ENCODE data around the gene ARMH1. TPM values are rescaled to one million over a fixed set of nuclear protein-coding genes. Genes with fewer than 3 reads are reported as not detected.

The ARMH1 gene
- total RNA-seq, 1 donor from 2014 or later: 0.52 TPM

- no peak overlapping the region for H3K27ac ChIP-seq (ENCODE audit: low read depth, low read length)
- no peaks in the 10 kb centered on the region for H3K27me3 ChIP-seq (ENCODE audit: control insufficient read depth in 3 of 3, insufficient read depth in 3 of 3, low read length in 3 of 3)
- peaks cover 23 to 46% (median 26%) of the 10 kb centered on the region in 3 donors for H3K4me1 ChIP-seq (ENCODE audit: control insufficient read depth in 3 of 3, insufficient read depth in 3 of 3, low read length in 3 of 3)
- H3K9ac ChIP-seq (ENCODE audit: low read depth in 1 of 3, low read length in 3 of 3): no peak overlapping the region
- no peaks in the 10 kb centered on the region for H3K36me3 ChIP-seq (ENCODE audit: control insufficient read depth in 3 of 3, insufficient read depth in 3 of 3, low read length in 3 of 3)
- H3K9me3 ChIP-seq (ENCODE audit: control insufficient read depth in 3 of 3, low read length in 3 of 3): no peaks in the 10 kb centered on the region
- H3K4me3 ChIP-seq (ENCODE audit: low read length in 3 of 3): no peak overlapping the region
These were observed 3.6 kb downstream of the ARMH1 start for GRCh38 chr1:44678120-44678519.

- Histone ChIP-seq H3K4me3 (ENCODE audit: low read length in 3 of 3) (no peak overlapping the region), H3K27me3 (ENCODE audit: control insufficient read depth in 3 of 3, insufficient read depth in 3 of 3, low read length in 3 of 3) (no peaks in the 10 kb centered on the region), H3K27ac (ENCODE audit: low read depth, low read length) (no peak overlapping the region), H3K9ac (ENCODE audit: low read depth in 1 of 3, low read length in 3 of 3) (no peak overlapping the region), H3K4me1 (ENCODE audit: control insufficient read depth in 3 of 3, insufficient read depth in 3 of 3, low read length in 3 of 3) (peaks cover 18 to 41% (median 21%) of the 10 kb centered on the region in 3 donors), H3K9me3 (ENCODE audit: control insufficient read depth in 3 of 3, low read length in 3 of 3) (no peaks in the 10 kb centered on the region), H3K36me3 (ENCODE audit: control insufficient read depth in 3 of 3, insufficient read depth in 3 of 3, low read length in 3 of 3) (no peaks in the 10 kb centered on the region)
These were observed 4.1 kb downstream of the ARMH1 start for GRCh38 chr1:44678626-44679025.

GRCh38 chr1:44679468-44679867, 5.0 kb downstream of the ARMH1 start:
- Histone ChIP-seq H3K4me1 (ENCODE audit: control insufficient read depth in 3 of 3, insufficient read depth in 3 of 3, low read length in 3 of 3) (peaks cover 17 to 38% (median 20%) of the 10 kb centered on the region in 3 donors), H3K27ac (ENCODE audit: low read depth, low read length) (no peak overlapping the region), H3K9me3 (ENCODE audit: control insufficient read depth in 3 of 3, low read length in 3 of 3) (no peaks in the 10 kb centered on the region), H3K4me3 (ENCODE audit: low read length in 3 of 3) (no peak overlapping the region), H3K36me3 (ENCODE audit: control insufficient read depth in 3 of 3, insufficient read depth in 3 of 3, low read length in 3 of 3) (no peaks in the 10 kb centered on the region), H3K27me3 (ENCODE audit: control insufficient read depth in 3 of 3, insufficient read depth in 3 of 3, low read length in 3 of 3) (no peaks in the 10 kb centered on the region), H3K9ac (ENCODE audit: low read depth in 1 of 3, low read length in 3 of 3) (no peak overlapping the region)

- no peak overlapping the region for H3K4me3 ChIP-seq (ENCODE audit: low read length in 3 of 3)
- no peaks in the 10 kb centered on the region for H3K9me3 ChIP-seq (ENCODE audit: control insufficient read depth in 3 of 3, low read length in 3 of 3)
- H3K4me1 ChIP-seq (ENCODE audit: control insufficient read depth in 3 of 3, insufficient read depth in 3 of 3, low read length in 3 of 3): peaks cover 2 to 16% (median 3%) of the 10 kb centered on the region in 3 donors
These were observed 7.7 kb downstream of the ARMH1 start for GRCh38 chr1:44681905-44682882.

DNA sequence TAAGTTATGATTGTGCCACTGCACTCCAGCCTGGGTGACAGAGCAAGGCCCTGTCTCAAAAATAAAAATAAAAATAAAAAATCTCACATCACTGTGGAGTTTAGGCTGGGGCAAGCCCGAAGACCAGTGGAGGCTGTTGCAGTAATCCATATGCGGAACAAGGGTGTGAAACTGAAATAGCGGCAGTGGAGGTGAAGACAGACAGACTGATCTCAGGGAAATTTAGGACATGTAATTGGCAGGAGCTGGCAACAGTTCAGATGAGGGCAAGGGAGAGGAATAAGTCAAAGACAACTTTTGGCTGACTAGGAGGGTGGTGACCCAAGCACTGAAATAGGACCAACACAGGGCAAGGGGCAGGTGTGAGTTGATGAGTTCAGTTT, 8.4 kb downstream of the ARMH1 start:
- Histone ChIP-seq H3K4me1 (ENCODE audit: control insufficient read depth in 3 of 3, insufficient read depth in 3 of 3, low read length in 3 of 3) (peaks cover 0 to 9% (median 0%) of the 10 kb centered on the region in 3 donors), H3K36me3 (ENCODE audit: control insufficient read depth in 3 of 3, insufficient read depth in 3 of 3, low read length in 3 of 3) (no peaks in the 10 kb centered on the region), H3K9me3 (ENCODE audit: control insufficient read depth in 3 of 3, low read length in 3 of 3) (no peaks in the 10 kb centered on the region), H3K27ac (ENCODE audit: low read depth, low read length) (no peak overlapping the region), H3K4me3 (ENCODE audit: low read length in 3 of 3) (no peak overlapping the region), H3K27me3 (ENCODE audit: control insufficient read depth in 3 of 3, insufficient read depth in 3 of 3, low read length in 3 of 3) (no peaks in the 10 kb centered on the region), H3K9ac (ENCODE audit: low read depth in 1 of 3, low read length in 3 of 3) (no peak overlapping the region)

More at GRCh38 chr1:44681905-44682882, 7.7 kb downstream of the ARMH1 start:
- H3K9ac ChIP-seq (ENCODE audit: low read depth in 1 of 3, low read length in 3 of 3): no peak overlapping the region
- no peaks in the 10 kb centered on the region for H3K27me3 ChIP-seq (ENCODE audit: control insufficient read depth in 3 of 3, insufficient read depth in 3 of 3, low read length in 3 of 3)
- H3K27ac ChIP-seq (ENCODE audit: low read depth, low read length): no peak overlapping the region
- no peaks in the 10 kb centered on the region for H3K36me3 ChIP-seq (ENCODE audit: control insufficient read depth in 3 of 3, insufficient read depth in 3 of 3, low read length in 3 of 3)

DNA sequence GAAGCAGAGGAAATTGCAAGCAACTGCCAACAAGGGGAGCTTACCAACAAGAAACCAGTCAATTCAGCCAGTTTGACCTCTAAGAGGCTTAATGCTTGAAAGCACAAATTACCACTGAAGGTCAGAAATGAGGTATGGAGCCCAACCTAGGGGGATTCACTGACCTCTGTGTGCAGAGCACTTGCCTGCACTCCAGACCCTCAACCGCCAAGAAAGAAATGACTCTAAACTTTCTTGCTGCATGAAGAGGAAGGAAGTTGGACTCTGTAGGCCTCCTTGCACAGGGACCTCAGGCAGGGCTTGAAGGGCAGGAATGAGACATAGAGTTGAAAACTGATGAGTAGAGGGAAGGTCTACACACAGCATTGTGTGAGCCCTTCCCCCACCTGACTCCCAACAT, 10.0 kb downstream of the ARMH1 start:
- H3K9ac ChIP-seq (ENCODE audit: low read depth in 1 of 3, low read length in 3 of 3): no peak overlapping the region
- no peaks in the 10 kb centered on the region for H3K4me1 ChIP-seq (ENCODE audit: control insufficient read depth in 3 of 3, insufficient read depth in 3 of 3, low read length in 3 of 3)
- no peaks in the 10 kb centered on the region for H3K36me3 ChIP-seq (ENCODE audit: control insufficient read depth in 3 of 3, insufficient read depth in 3 of 3, low read length in 3 of 3)
- no peak overlapping the region for H3K27ac ChIP-seq (ENCODE audit: low read depth, low read length)
- no peaks in the 10 kb centered on the region for H3K9me3 ChIP-seq (ENCODE audit: control insufficient read depth in 3 of 3, low read length in 3 of 3)
- no peaks in the 10 kb centered on the region for H3K27me3 ChIP-seq (ENCODE audit: control insufficient read depth in 3 of 3, insufficient read depth in 3 of 3, low read length in 3 of 3)
- no peak overlapping the region for H3K4me3 ChIP-seq (ENCODE audit: low read length in 3 of 3)

- H3K27me3 ChIP-seq (ENCODE audit: control insufficient read depth in 3 of 3, insufficient read depth in 3 of 3, low read length in 3 of 3): no peaks in the 10 kb centered on the region
- no peak overlapping the region for H3K9ac ChIP-seq (ENCODE audit: low read depth in 1 of 3, low read length in 3 of 3)
- H3K36me3 ChIP-seq (ENCODE audit: control insufficient read depth in 3 of 3, insufficient read depth in 3 of 3, low read length in 3 of 3): no peaks in the 10 kb centered on the region
- no peaks in the 10 kb centered on the region for H3K9me3 ChIP-seq (ENCODE audit: control insufficient read depth in 3 of 3, low read length in 3 of 3)
- H3K4me1 ChIP-seq (ENCODE audit: control insufficient read depth in 3 of 3, insufficient read depth in 3 of 3, low read length in 3 of 3): no peaks in the 10 kb centered on the region
- no peak overlapping the region for H3K27ac ChIP-seq (ENCODE audit: low read depth, low read length)
- H3K4me3 ChIP-seq (ENCODE audit: low read length in 3 of 3): no peak overlapping the region
These were observed 10.7 kb downstream of the ARMH1 start for GRCh38 chr1:44685218-44685617.

DNA sequence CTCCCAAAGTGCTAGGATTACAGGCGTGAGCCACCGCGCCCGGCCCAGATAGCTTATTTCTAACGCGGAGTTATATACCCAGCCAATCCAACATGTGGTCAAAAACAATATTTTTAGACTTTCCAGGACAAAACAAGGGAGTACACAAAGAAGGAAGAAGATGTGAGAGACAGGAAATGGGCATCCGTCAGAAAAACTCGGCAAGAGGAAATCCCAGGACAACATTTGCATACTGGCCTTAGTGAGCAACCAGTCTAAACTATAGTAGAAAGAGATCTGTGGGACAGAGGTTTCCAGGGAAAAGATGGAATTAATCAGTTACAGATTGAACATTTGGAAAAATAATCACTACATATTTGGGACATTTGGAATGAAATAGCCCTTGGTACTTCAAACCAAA, 11.4 kb downstream of the ARMH1 start:
- Histone ChIP-seq H3K27me3 (ENCODE audit: control insufficient read depth in 3 of 3, insufficient read depth in 3 of 3, low read length in 3 of 3) (no peaks in the 10 kb centered on the region), H3K36me3 (ENCODE audit: control insufficient read depth in 3 of 3, insufficient read depth in 3 of 3, low read length in 3 of 3) (no peaks in the 10 kb centered on the region), H3K4me1 (ENCODE audit: control insufficient read depth in 3 of 3, insufficient read depth in 3 of 3, low read length in 3 of 3) (no peaks in the 10 kb centered on the region), H3K27ac (ENCODE audit: low read depth, low read length) (no peak overlapping the region), H3K9ac (ENCODE audit: low read depth in 1 of 3, low read length in 3 of 3) (no peak overlapping the region), H3K4me3 (ENCODE audit: low read length in 3 of 3) (no peak overlapping the region), H3K9me3 (ENCODE audit: control insufficient read depth in 3 of 3, low read length in 3 of 3) (no peaks in the 10 kb centered on the region)

- H3K9ac ChIP-seq (ENCODE audit: low read depth in 1 of 3, low read length in 3 of 3): no peak overlapping the region
- H3K9me3 ChIP-seq (ENCODE audit: control insufficient read depth in 3 of 3, low read length in 3 of 3): no peaks in the 10 kb centered on the region
- no peaks in the 10 kb centered on the region for H3K36me3 ChIP-seq (ENCODE audit: control insufficient read depth in 3 of 3, insufficient read depth in 3 of 3, low read length in 3 of 3)
- no peaks in the 10 kb centered on the region for H3K4me1 ChIP-seq (ENCODE audit: control insufficient read depth in 3 of 3, insufficient read depth in 3 of 3, low read length in 3 of 3)
- no peak overlapping the region for H3K27ac ChIP-seq (ENCODE audit: low read depth, low read length)
- no peak overlapping the region for H3K4me3 ChIP-seq (ENCODE audit: low read length in 3 of 3)
- H3K27me3 ChIP-seq (ENCODE audit: control insufficient read depth in 3 of 3, insufficient read depth in 3 of 3, low read length in 3 of 3): no peaks in the 10 kb centered on the region
These were observed 14.4 kb downstream of the ARMH1 start for GRCh38 chr1:44688760-44689446.

- Histone ChIP-seq H3K27ac (ENCODE audit: low read depth, low read length) (no peak overlapping the region), H3K9me3 (ENCODE audit: control insufficient read depth in 3 of 3, low read length in 3 of 3) (no peaks in the 10 kb centered on the region), H3K4me1 (ENCODE audit: control insufficient read depth in 3 of 3, insufficient read depth in 3 of 3, low read length in 3 of 3) (no peaks in the 10 kb centered on the region)
These were observed 14.9 kb downstream of the ARMH1 start for GRCh38 chr1:44689447-44689765.

More at GRCh38 chr1:44689447-44689765, 14.9 kb downstream of the ARMH1 start:
- no peaks in the 10 kb centered on the region for H3K36me3 ChIP-seq (ENCODE audit: control insufficient read depth in 3 of 3, insufficient read depth in 3 of 3, low read length in 3 of 3)
- no peak overlapping the region for H3K9ac ChIP-seq (ENCODE audit: low read depth in 1 of 3, low read length in 3 of 3)
- H3K4me3 ChIP-seq (ENCODE audit: low read length in 3 of 3): no peak overlapping the region
- no peaks in the 10 kb centered on the region for H3K27me3 ChIP-seq (ENCODE audit: control insufficient read depth in 3 of 3, insufficient read depth in 3 of 3, low read length in 3 of 3)

Measured in skeletal muscle tissue (tissue), 4 donors.